Esophagus muscularis mucosa (tissue), 4 donors: ENCODE measurements around the gene LIG3.

ENCODE experiments used
- CTCF ChIP-seq, 3 experiments: fragments of 200-600 bp in 2 of 3; fragments of 450-650 bp in 1 of 3; sonication (generic) in 2 of 3; IDR thresholded peaks; one replicate each; pipeline ENCODE4 v1.5.1; 2017 to 2019; ENCODE audit warnings: antibody characterized with exemption in 3 of 3, mild to moderate bottlenecking in 2 of 3, moderate library complexity in 1 of 3
- EP300 ChIP-seq: sonication (generic); formaldehyde crosslinking; IDR thresholded peaks from one replicate; pipeline ENCODE4 v1.6.1; 2017; ENCODE audit warnings: antibody characterized with exemption
- POLR2A ChIP-seq: fragments of 450-650 bp; IDR thresholded peaks from one replicate; pipeline ENCODE4 v1.6.1; 2017; ENCODE audit warnings: antibody characterized with exemption, moderate library complexity, mild to moderate bottlenecking, low read depth
- POLR2AphosphoS5 ChIP-seq, 2 donors: sonication (generic); formaldehyde crosslinking; IDR thresholded peaks; one replicate each; pipeline ENCODE4 v1.6.1; 2017; ENCODE audit warnings: antibody characterized with exemption in 2 of 2

- TF ChIP-seq CTCF (IDR thresholded peaks at IDR 0.05) (no peak), EP300 (no peak), POLR2AphosphoS5 (IDR thresholded peaks at IDR 0.05) (no peak), POLR2A (no peak)
Measured at GRCh38 chr17:35003778-35004177, 23.5 kb downstream of the LIG3 start.
